Measurements from ENCODE around the gene PICALM.
A peak's percentile ranks its signal among the peaks of the same experiment; 100 is the strongest.

PICALM gene

DNA sequence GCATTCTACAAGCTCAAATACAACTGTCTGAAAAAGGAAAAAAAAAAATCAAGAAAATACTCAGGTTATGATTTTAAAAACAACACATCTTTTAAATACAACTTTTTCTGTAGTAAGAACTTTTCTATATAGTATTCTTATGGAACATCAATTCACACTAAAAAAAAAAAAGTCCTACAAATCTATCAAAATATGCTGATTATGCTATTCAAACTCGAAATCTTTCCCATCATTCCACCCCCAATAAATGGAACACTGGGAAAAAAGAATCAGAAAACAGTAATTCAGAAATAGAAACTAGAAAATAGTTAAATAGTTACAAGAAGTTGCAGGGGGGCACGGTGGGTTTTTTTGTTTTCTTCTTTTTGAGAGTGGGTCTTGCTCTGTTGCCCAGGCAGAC lies 77.4 kb downstream of the PICALM start:
- no peak overlapping the region for H3K9ac ChIP-seq (ENCODE audit: low read length)
- H3K27ac ChIP-seq (ENCODE audit: low read depth, low read length): no peak overlapping the region
- peaks cover 11% of the 10 kb centered on the region for H3K36me3 ChIP-seq (ENCODE audit: control insufficient read depth, insufficient read depth, low read length)

DNA sequence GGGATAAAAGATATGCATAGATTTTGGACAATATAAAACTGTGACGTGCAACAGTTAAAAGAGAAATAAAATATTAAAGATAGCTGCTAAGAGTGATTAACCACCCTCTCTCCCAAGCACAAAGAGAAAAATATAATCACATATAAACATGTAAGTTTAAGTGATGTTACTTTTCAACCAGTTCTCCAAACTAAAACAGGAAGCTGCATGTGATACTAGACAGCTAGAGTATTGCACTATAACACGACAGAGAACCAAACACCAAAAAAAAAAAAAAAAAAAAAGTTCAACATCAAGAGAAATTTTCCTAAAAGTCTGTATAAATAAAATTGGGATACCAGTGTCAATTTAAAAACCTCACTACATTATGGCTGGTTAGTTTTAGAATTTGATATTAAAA lies 79.1 kb downstream of the PICALM start:
- Histone ChIP-seq H3K4me3 (ENCODE audit: low read length) (no peak overlapping the region), H3K9ac (ENCODE audit: low read length) (no peak overlapping the region), H3K27ac (ENCODE audit: low read depth, low read length) (no peak overlapping the region), H3K27me3 (ENCODE audit: control insufficient read depth, insufficient read depth, low read length) (no peaks in the 10 kb centered on the region), H3K36me3 (ENCODE audit: control insufficient read depth, insufficient read depth, low read length) (peaks cover 11% of the 10 kb centered on the region), H3K4me1 (ENCODE audit: control insufficient read depth, insufficient read depth, low read length) (no peaks in the 10 kb centered on the region)

More for the DNA sequence above, 77.4 kb downstream of the PICALM start:
- Histone ChIP-seq H3K4me3 (ENCODE audit: low read length) (no peak overlapping the region), H3K27me3 (ENCODE audit: control insufficient read depth, insufficient read depth, low read length) (no peaks in the 10 kb centered on the region), H3K4me1 (ENCODE audit: control insufficient read depth, insufficient read depth, low read length) (no peaks in the 10 kb centered on the region)

DNA sequence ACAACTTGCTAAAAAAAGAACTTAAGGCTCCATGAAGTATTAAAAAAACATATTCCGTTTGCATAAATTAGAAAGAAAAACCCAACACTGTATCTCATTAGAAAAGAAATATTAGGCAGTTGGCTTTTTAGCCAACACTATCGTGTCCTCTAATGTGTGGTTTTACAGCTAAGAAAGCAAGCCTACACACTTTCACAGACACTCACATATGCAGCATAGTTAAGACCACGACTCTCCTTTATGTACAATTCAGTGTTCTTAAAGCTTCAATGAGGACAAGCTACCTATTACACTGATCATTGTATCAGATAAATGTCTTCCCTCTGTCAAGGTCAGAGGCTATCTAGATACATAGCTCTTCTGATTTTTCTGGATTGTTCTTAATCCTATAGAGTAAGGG lies 80.1 kb downstream of the PICALM start:
- Histone ChIP-seq H3K4me1 (ENCODE audit: control insufficient read depth, insufficient read depth, low read length) (no peaks in the 10 kb centered on the region), H3K27ac (ENCODE audit: low read depth, low read length) (no peak overlapping the region), H3K36me3 (ENCODE audit: control insufficient read depth, insufficient read depth, low read length) (peaks cover 5% of the 10 kb centered on the region), H3K4me3 (ENCODE audit: low read length) (no peak overlapping the region), H3K9ac (ENCODE audit: low read length) (no peak overlapping the region), H3K27me3 (ENCODE audit: control insufficient read depth, insufficient read depth, low read length) (no peaks in the 10 kb centered on the region)

DNA sequence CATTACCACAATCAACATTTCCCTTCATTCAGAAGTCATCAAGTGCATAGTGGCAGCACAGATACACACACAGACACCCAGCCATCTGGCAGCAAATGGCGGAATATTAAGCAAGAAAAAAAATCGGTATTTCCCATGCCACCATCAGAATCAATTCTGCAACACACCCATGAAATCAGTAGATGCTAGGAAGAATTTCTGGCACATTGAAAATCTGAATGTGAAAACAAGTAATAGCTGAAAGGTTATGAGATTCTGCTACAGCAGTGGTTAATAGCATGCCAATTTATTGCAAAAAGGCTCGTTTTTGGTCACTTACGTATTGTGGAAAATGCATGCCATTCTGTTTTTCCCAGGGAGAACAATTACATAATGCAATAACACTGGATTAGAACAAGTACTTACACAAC lies 91.1 kb downstream of the PICALM start:
- peaks cover 7% of the 10 kb centered on the region for H3K36me3 ChIP-seq (ENCODE audit: control insufficient read depth, insufficient read depth, low read length)
- H3K4me3 ChIP-seq (ENCODE audit: low read length): no peak overlapping the region
- no peak overlapping the region for H3K9ac ChIP-seq (ENCODE audit: low read length)
- H3K27ac ChIP-seq (ENCODE audit: low read depth, low read length): no peak overlapping the region
- H3K27me3 ChIP-seq (ENCODE audit: control insufficient read depth, insufficient read depth, low read length): no peaks in the 10 kb centered on the region
- H3K4me1 ChIP-seq (ENCODE audit: control insufficient read depth, insufficient read depth, low read length): no peaks in the 10 kb centered on the region

DNA sequence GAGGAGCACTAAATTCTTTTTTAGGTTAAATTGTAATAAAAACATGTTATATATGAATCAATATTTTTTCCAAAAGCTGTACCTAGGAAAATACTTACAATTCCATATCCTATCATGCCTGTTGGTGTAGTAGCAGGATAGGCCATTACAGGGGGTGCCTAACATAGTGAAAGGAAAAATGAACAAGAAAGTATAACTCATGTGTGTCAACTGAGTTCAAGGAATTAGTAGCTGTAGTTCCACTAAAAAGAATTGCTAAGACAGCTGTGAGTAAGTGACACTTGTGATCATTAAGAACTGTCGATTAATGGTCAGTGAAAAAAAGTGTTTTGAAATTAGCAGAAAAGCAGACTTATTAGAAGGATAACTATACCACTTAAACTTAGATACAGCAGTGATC lies 92.4 kb downstream of the PICALM start:
- H3K9ac ChIP-seq (ENCODE audit: low read length): no peak overlapping the region
- H3K4me3 ChIP-seq (ENCODE audit: low read length): no peak overlapping the region
- no peaks in the 10 kb centered on the region for H3K4me1 ChIP-seq (ENCODE audit: control insufficient read depth, insufficient read depth, low read length)
- H3K27me3 ChIP-seq (ENCODE audit: control insufficient read depth, insufficient read depth, low read length): no peaks in the 10 kb centered on the region
- no peak overlapping the region for H3K27ac ChIP-seq (ENCODE audit: low read depth, low read length)
- peaks cover 8% of the 10 kb centered on the region for H3K36me3 ChIP-seq (ENCODE audit: control insufficient read depth, insufficient read depth, low read length)

DNA sequence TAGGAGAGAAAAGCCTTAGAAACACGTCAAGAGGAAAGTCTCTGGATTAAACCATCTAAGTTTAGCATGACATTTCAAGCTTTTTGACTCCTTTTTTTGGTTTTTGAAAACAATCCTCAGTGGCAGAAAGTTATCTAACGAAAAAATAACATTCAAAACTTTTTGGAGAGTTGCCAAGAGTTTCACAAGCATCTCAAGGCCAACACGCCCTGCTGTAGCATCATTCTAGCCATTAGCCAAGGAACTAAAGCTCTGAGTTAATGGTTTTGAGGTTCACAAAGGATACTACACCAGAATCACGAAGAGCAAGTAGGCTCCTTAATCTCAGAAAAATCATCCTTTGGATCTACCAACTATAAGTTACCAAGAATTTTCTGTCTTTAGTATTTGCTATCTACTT lies 94.8 kb downstream of the PICALM start:
- H3K36me3 ChIP-seq (ENCODE audit: control insufficient read depth, insufficient read depth, low read length): peaks cover 14% of the 10 kb centered on the region
- H3K4me1 ChIP-seq (ENCODE audit: control insufficient read depth, insufficient read depth, low read length): peaks cover 3% of the 10 kb centered on the region
- H3K27ac ChIP-seq (ENCODE audit: low read depth, low read length): no peak overlapping the region
- H3K9ac ChIP-seq (ENCODE audit: low read length): peak overlapping the region; percentile 19
- H3K4me3 ChIP-seq (ENCODE audit: low read length): no peak overlapping the region
- H3K27me3 ChIP-seq (ENCODE audit: control insufficient read depth, insufficient read depth, low read length): no peaks in the 10 kb centered on the region

DNA sequence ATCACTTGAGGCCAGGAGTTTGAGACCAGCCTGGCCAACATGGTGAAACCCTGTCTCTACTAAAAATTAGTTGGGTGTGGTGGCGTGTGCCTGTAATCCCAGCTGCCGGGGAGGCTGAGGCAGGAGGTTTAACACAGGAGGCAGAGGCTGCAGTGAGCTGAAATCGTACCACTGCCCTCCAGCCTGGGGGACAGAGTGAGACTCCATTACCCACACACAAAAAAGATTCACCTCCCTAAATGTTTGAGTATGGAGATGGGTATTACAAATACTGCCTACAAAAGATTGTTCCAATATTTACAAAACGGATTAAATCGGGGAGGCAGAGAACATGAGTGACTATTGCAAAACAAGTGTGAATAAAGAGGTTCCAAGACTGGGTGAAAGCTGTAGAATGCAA lies 98.3 kb downstream of the PICALM start:
- no peak overlapping the region for H3K9ac ChIP-seq (ENCODE audit: low read length)
- H3K27me3 ChIP-seq (ENCODE audit: control insufficient read depth, insufficient read depth, low read length): no peaks in the 10 kb centered on the region
- peaks cover 3% of the 10 kb centered on the region for H3K4me1 ChIP-seq (ENCODE audit: control insufficient read depth, insufficient read depth, low read length)
- H3K4me3 ChIP-seq (ENCODE audit: low read length): no peak overlapping the region
- peaks cover 14% of the 10 kb centered on the region for H3K36me3 ChIP-seq (ENCODE audit: control insufficient read depth, insufficient read depth, low read length)
- no peak overlapping the region for H3K27ac ChIP-seq (ENCODE audit: low read depth, low read length)

DNA sequence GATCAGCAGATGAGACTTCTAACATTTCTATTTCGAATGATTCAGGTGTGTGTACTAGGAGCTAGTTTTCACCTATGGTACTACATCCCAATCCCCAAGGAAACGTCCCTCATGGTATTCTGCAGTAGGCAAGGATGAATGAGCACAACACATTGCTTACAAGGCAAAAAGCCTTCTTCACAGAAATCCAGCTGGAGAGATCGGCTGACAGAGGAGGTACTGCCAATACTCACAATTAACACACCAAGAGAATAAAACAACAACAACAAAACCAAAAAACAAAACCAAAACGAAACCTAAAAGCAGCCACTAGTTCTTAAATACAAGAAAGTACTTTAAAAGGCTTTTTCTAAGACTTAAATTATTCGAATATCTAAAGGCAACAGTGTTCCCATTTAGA lies 101.4 kb downstream of the PICALM start:
- H3K27ac ChIP-seq (ENCODE audit: low read depth, low read length): no peak overlapping the region
- H3K36me3 ChIP-seq (ENCODE audit: control insufficient read depth, insufficient read depth, low read length): peaks cover 11% of the 10 kb centered on the region

DNA sequence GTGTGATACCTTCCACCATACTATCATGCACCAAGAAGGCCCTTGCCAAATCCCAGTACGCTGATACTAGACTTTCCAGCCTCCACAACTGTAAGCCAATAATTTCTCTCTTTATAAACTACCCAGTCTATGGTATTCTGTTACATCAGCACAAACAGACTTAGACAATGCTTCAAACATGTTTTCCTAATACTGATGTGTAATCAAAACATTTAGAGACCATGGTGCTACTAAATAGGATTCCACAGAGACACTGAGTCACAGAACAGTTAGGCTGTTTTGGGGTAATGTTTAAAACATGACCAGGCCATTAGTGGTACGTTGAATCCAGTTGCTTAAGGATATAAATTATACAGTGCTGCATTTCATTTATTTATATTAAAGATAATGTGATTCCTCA lies 103.7 kb downstream of the PICALM start:
- no peak overlapping the region for H3K4me3 ChIP-seq (ENCODE audit: low read length)
- no peak overlapping the region for H3K9ac ChIP-seq (ENCODE audit: low read length)
- peaks cover 3% of the 10 kb centered on the region for H3K4me1 ChIP-seq (ENCODE audit: control insufficient read depth, insufficient read depth, low read length)
- H3K36me3 ChIP-seq (ENCODE audit: control insufficient read depth, insufficient read depth, low read length): peaks cover 6% of the 10 kb centered on the region
- no peak overlapping the region for H3K27ac ChIP-seq (ENCODE audit: low read depth, low read length)
- H3K27me3 ChIP-seq (ENCODE audit: control insufficient read depth, insufficient read depth, low read length): no peaks in the 10 kb centered on the region

More for the DNA sequence above, 101.4 kb downstream of the PICALM start:
- Histone ChIP-seq H3K9ac (ENCODE audit: low read length) (no peak overlapping the region), H3K4me3 (ENCODE audit: low read length) (no peak overlapping the region), H3K4me1 (ENCODE audit: control insufficient read depth, insufficient read depth, low read length) (peaks cover 3% of the 10 kb centered on the region), H3K27me3 (ENCODE audit: control insufficient read depth, insufficient read depth, low read length) (no peaks in the 10 kb centered on the region)

DNA sequence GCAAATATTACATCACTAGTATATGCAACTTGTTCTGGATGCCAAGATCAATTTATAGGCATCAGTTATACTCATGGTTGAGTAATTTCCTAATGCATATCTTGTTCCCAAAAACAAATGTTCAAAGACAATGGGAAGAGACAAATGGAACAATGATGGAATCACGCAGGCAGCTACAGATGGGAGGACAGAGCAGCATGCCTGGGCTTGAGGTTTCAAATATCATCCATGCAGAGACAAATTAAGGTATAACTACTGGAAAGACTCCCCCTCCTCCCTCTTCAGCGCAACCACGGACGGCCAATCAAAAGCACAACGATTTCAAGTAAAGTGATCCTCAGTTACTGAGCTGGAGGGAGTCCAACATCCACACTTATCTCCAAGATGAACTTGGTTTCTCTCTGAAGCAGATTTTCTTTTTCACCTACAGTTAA lies 106.9 kb downstream of the PICALM start:
- no peak overlapping the region for H3K27ac ChIP-seq (ENCODE audit: low read depth, low read length)
- H3K4me3 ChIP-seq (ENCODE audit: low read length): no peak overlapping the region
- H3K27me3 ChIP-seq (ENCODE audit: control insufficient read depth, insufficient read depth, low read length): no peaks in the 10 kb centered on the region
- H3K9ac ChIP-seq (ENCODE audit: low read length): no peak overlapping the region
- no peaks in the 10 kb centered on the region for H3K4me1 ChIP-seq (ENCODE audit: control insufficient read depth, insufficient read depth, low read length)
- H3K36me3 ChIP-seq (ENCODE audit: control insufficient read depth, insufficient read depth, low read length): peaks cover 3% of the 10 kb centered on the region

DNA sequence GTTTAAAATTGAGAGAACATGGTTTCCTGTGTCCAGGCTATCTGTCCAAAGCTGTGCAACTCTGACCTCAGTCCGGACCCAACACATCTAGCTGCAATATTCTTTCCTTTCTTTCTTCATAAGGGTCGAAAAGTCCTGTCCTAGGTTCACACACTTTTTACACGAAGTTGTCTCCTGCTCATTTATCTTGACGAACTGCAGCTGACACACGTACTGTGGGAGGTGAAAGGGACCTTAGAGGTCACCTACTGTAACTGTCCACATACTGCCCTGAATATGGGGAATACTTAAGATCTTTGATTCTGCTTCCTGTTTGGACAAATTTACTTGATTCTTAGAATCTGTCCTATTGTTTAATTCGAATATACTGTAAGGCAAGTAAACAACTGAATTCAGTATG lies 107.8 kb downstream of the PICALM start:
- H3K27ac ChIP-seq (ENCODE audit: low read depth, low read length): no peak overlapping the region
- H3K36me3 ChIP-seq (ENCODE audit: control insufficient read depth, insufficient read depth, low read length): peaks cover 7% of the 10 kb centered on the region
- H3K4me3 ChIP-seq (ENCODE audit: low read length): no peak overlapping the region
- H3K9ac ChIP-seq (ENCODE audit: low read length): no peak overlapping the region
- no peaks in the 10 kb centered on the region for H3K4me1 ChIP-seq (ENCODE audit: control insufficient read depth, insufficient read depth, low read length)
- H3K27me3 ChIP-seq (ENCODE audit: control insufficient read depth, insufficient read depth, low read length): no peaks in the 10 kb centered on the region

DNA sequence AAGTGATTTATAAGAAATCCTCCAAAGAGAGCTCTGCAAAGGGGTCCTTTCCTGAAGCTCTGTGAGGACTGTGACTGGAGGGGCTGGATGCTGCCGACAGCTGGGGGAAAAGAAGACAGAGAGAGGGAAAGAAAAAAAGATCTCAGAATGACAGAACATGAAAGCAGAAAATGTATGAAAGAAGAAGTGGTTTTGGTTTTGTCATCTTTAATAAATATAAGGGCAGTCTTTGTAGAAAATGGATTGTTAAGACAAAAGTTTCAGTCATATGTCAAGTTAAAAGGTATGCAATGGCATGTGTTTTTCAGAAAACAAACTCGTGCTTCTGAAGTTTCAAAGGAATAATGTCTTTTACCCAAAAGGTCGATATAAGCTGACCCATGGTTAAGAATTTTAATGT lies 108.2 kb downstream of the PICALM start:
- Histone ChIP-seq H3K27ac (ENCODE audit: low read depth, low read length) (no peak overlapping the region), H3K27me3 (ENCODE audit: control insufficient read depth, insufficient read depth, low read length) (no peaks in the 10 kb centered on the region), H3K4me1 (ENCODE audit: control insufficient read depth, insufficient read depth, low read length) (no peaks in the 10 kb centered on the region), H3K9ac (ENCODE audit: low read length) (no peak overlapping the region), H3K36me3 (ENCODE audit: control insufficient read depth, insufficient read depth, low read length) (peaks cover 7% of the 10 kb centered on the region), H3K4me3 (ENCODE audit: low read length) (no peak overlapping the region)

DNA sequence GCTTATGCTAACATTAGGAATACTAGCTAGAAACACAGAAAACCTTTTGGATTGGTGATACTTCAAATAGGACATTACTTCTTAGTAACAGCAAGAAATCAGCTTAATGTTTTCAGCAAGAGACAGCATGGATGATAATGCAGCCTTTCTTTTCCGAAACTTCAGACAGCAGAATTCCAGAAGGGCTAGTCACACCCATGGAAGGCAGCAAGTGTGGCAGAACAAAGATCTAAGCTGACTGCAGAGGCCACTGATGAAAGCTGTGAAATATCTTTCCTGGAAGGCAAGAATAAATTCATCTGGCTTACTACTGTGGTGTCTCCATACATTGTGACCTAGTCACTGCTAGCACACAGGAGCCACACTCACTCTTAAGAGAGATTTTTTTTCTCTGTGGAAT lies 113.4 kb downstream of the PICALM start:
- H3K4me1 ChIP-seq (ENCODE audit: control insufficient read depth, insufficient read depth, low read length): peaks cover 4% of the 10 kb centered on the region
- H3K9ac ChIP-seq (ENCODE audit: low read length): no peak overlapping the region
- H3K36me3 ChIP-seq (ENCODE audit: control insufficient read depth, insufficient read depth, low read length): peaks cover 4% of the 10 kb centered on the region
- no peak overlapping the region for H3K4me3 ChIP-seq (ENCODE audit: low read length)
- H3K27me3 ChIP-seq (ENCODE audit: control insufficient read depth, insufficient read depth, low read length): no peaks in the 10 kb centered on the region
- peak overlapping the region; percentile 18 for H3K27ac ChIP-seq (ENCODE audit: low read depth, low read length)
